BLaER1 treated with 17β-estradiol and CSF1 and Interleukin-3, amounts not matched to agents 10 nM and 100 nM (cell line): ENCODE data around the gene HERC2.
A peak's percentile ranks its signal among the peaks of the same experiment; 100 is the strongest.
"Not testable (repeated sequence)": the region's sequence is repeated elsewhere in the genome, so short reads cannot be mapped to it uniquely, and the experiment has no call there.

ENCODE experiments used
- H3K27ac ChIP-seq, 11 experiments: shearing (Covaris generic); formaldehyde crosslinking; 2 replicates each; pipeline ENCODE4 v1.8.1; 2022
- H3K27me3 ChIP-seq, 11 experiments: shearing (Covaris generic); formaldehyde crosslinking; 2 replicates each; pipeline ENCODE4 v1.8.1; 2022
- H3K36me3 ChIP-seq, 11 experiments: shearing (Covaris generic); formaldehyde crosslinking; 2 replicates each; pipeline ENCODE4 v1.8.1; 2022
- H3K4me1 ChIP-seq, 10 experiments: shearing (Covaris generic); formaldehyde crosslinking; 2 replicates each; pipeline ENCODE4 v1.8.1; 2022
- H3K4me2 ChIP-seq, 11 experiments: shearing (Covaris generic); formaldehyde crosslinking; 2 replicates each; pipeline ENCODE4 v1.8.1; 2022
- H3K4me3 ChIP-seq, 10 experiments: shearing (Covaris generic); formaldehyde crosslinking; 2 replicates each; pipeline ENCODE4 v1.8.1; 2022
- H3K9ac ChIP-seq, 11 experiments: shearing (Covaris generic); formaldehyde crosslinking; 2 replicates each; pipeline ENCODE4 v1.8.1; 2022
- H3K9me3 ChIP-seq, 11 experiments: shearing (Covaris generic); formaldehyde crosslinking; replicated peaks in 1 of 11; 2 replicates each; pipeline ENCODE4 v1.8.1; 2022
- H4K20me1 ChIP-seq, 11 experiments: shearing (Covaris generic); formaldehyde crosslinking; 2 replicates each; pipeline ENCODE4 v1.8.1; 2022
- Cebpa-rat ChIP-seq, 11 experiments: shearing (Covaris generic); IDR thresholded peaks; 2 replicates each; pipeline ENCODE4 v1.8.1; 2022

The HERC2 gene

GRCh38 chr15:28228096-28228495, 93.9 kb downstream of the HERC2 start:
- H3K4me1 ChIP-seq = peaks cover 5 to 14% (median 9%) of the 10 kb centered on the region in 10 experiments; a peak in 14 of 20 replicates
- peaks cover 35 to 64% (median 48%) of the 10 kb centered on the region in 11 experiments for H3K36me3 ChIP-seq
- H3K27ac ChIP-seq = no peak overlapping the region
- H3K27me3 ChIP-seq = no peaks in the 10 kb centered on the region
- no peak overlapping the region for H3K4me2 ChIP-seq
- no peak overlapping the region for H3K9ac ChIP-seq
- TF ChIP-seq Cebpa-rat (IDR thresholded peaks at IDR 0.05) = no peak
- no peaks in the 10 kb centered on the region for H4K20me1 ChIP-seq
- peaks cover 0 to 10% (median 0%) of the 10 kb centered on the region in 11 experiments; a peak in 6 of 22 replicates for H3K9me3 ChIP-seq
- no peak overlapping the region for H3K4me3 ChIP-seq

GRCh38 chr15:28227303-28227702, 94.7 kb downstream of the HERC2 start:
- Histone ChIP-seq H3K36me3 (peaks cover 37 to 69% (median 55%) of the 10 kb centered on the region in 11 experiments), H3K4me1 (peaks cover 5 to 13% (median 9%) of the 10 kb centered on the region in 10 experiments; a peak in 14 of 20 replicates), H3K9me3 (peaks cover 0 to 10% (median 0%) of the 10 kb centered on the region in 11 experiments; a peak in 6 of 22 replicates)
- not testable (repeated sequence) for H3K9ac ChIP-seq, H3K4me3 ChIP-seq, H4K20me1 ChIP-seq, H3K27me3 ChIP-seq, H3K4me2 ChIP-seq, H3K27ac ChIP-seq

GRCh38 chr15:28222612-28223011, 99.4 kb downstream of the HERC2 start:
- not testable (repeated sequence) for H3K9me3 ChIP-seq, H3K4me1 ChIP-seq, H3K4me3 ChIP-seq, H3K27ac ChIP-seq, H4K20me1 ChIP-seq, H3K4me2 ChIP-seq, H3K9ac ChIP-seq, H3K27me3 ChIP-seq
- peaks cover 48 to 77% (median 62%) of the 10 kb centered on the region in 11 experiments for H3K36me3 ChIP-seq

GRCh38 chr15:28221696-28222095, 100.3 kb downstream of the HERC2 start:
- H3K27ac ChIP-seq, H3K4me1 ChIP-seq, H3K27me3 ChIP-seq, H3K4me3 ChIP-seq, H3K9ac ChIP-seq, H3K4me2 ChIP-seq, H4K20me1 ChIP-seq, H3K9me3 ChIP-seq: not testable (repeated sequence)
- peaks cover 39 to 70% (median 53%) of the 10 kb centered on the region in 11 experiments for H3K36me3 ChIP-seq

GRCh38 chr15:28219116-28219515, 102.9 kb downstream of the HERC2 start:
- no peak for TF ChIP-seq Cebpa-rat (IDR thresholded peaks at IDR 0.05)
- Histone ChIP-seq H3K4me1 (no peaks in the 10 kb centered on the region), H3K4me2 (no peak overlapping the region), H3K9me3 (no peaks in the 10 kb centered on the region), H3K9ac (no peak overlapping the region), H3K4me3 (no peak overlapping the region), H3K27me3 (no peaks in the 10 kb centered on the region), H3K27ac (no peak overlapping the region), H3K36me3 (peaks cover 39 to 62% (median 51%) of the 10 kb centered on the region in 11 experiments), H4K20me1 (peaks cover 0 to 5% (median 0%) of the 10 kb centered on the region in 11 experiments; a peak in 1 of 22 replicates)

GRCh38 chr15:28216946-28217546, 104.9 kb downstream of the HERC2 start:
- H4K20me1 ChIP-seq, H3K4me1 ChIP-seq, H3K27ac ChIP-seq, H3K4me3 ChIP-seq, H3K27me3 ChIP-seq, H3K9me3 ChIP-seq, H3K4me2 ChIP-seq, H3K9ac ChIP-seq: not testable (repeated sequence)
- H3K36me3 ChIP-seq = peaks cover 34 to 55% (median 46%) of the 10 kb centered on the region in 11 experiments

- not testable (repeated sequence) for H3K9me3 ChIP-seq, H3K27ac ChIP-seq, H3K4me2 ChIP-seq, H3K27me3 ChIP-seq, H4K20me1 ChIP-seq, H3K4me1 ChIP-seq, H3K9ac ChIP-seq, H3K4me3 ChIP-seq
- H3K36me3 ChIP-seq = peaks cover 39 to 60% (median 49%) of the 10 kb centered on the region in 11 experiments
Observed at GRCh38 chr15:28215521-28215920, 106.5 kb downstream of the HERC2 start.

- H3K27ac ChIP-seq, H3K9me3 ChIP-seq, H3K4me1 ChIP-seq, H3K9ac ChIP-seq, H3K4me2 ChIP-seq, H3K27me3 ChIP-seq, H4K20me1 ChIP-seq, H3K4me3 ChIP-seq: not testable (repeated sequence)
- peaks cover 32 to 55% (median 42%) of the 10 kb centered on the region in 11 experiments for H3K36me3 ChIP-seq
Observed at GRCh38 chr15:28214006-28214790, 107.8 kb downstream of the HERC2 start.

- Histone ChIP-seq H3K36me3 (peaks cover 24 to 47% (median 35%) of the 10 kb centered on the region in 11 experiments), H3K4me1 (peaks cover 0 to 11% (median 5%) of the 10 kb centered on the region in 10 experiments; a peak in 12 of 20 replicates)
- H3K27ac ChIP-seq, H3K27me3 ChIP-seq, H3K9ac ChIP-seq, H4K20me1 ChIP-seq, H3K4me2 ChIP-seq, H3K9me3 ChIP-seq, H3K4me3 ChIP-seq: not testable (repeated sequence)
Observed at GRCh38 chr15:28213393-28213792, 108.6 kb downstream of the HERC2 start.

- H3K9ac ChIP-seq = peak overlapping the region in 1 of 11 experiments; percentile 33; a peak in 1 of 22 replicates
- H3K27me3 ChIP-seq = no peaks in the 10 kb centered on the region
- H3K4me1 ChIP-seq = peaks cover 0 to 18% (median 6%) of the 10 kb centered on the region in 10 experiments; a peak in 13 of 20 replicates
- H3K9me3 ChIP-seq = no peaks in the 10 kb centered on the region
- H3K4me2 ChIP-seq = peak overlapping the region in 6 of 11 experiments; percentile 20 to 63 (median 36); a peak in 10 of 22 replicates
- no peaks in the 10 kb centered on the region for H4K20me1 ChIP-seq
- peaks cover 8 to 23% (median 15%) of the 10 kb centered on the region in 11 experiments; a peak in 20 of 22 replicates for H3K36me3 ChIP-seq
- H3K4me3 ChIP-seq = no peak overlapping the region
- no peak for TF ChIP-seq Cebpa-rat (IDR thresholded peaks at IDR 0.05)
- H3K27ac ChIP-seq = peak overlapping the region in 1 of 11 experiments; percentile 9; a peak in 1 of 22 replicates
Observed at GRCh38 chr15:28208583-28208982, 113.4 kb downstream of the HERC2 start.

- H3K4me2 ChIP-seq, H3K27me3 ChIP-seq, H3K9ac ChIP-seq, H3K4me3 ChIP-seq, H4K20me1 ChIP-seq, H3K9me3 ChIP-seq, H3K27ac ChIP-seq: not testable (repeated sequence)
- H3K36me3 ChIP-seq = peaks cover 12 to 31% (median 17%) of the 10 kb centered on the region in 11 experiments; a peak in 20 of 22 replicates
- peaks cover 3 to 23% (median 10%) of the 10 kb centered on the region in 10 experiments; a peak in 16 of 20 replicates for H3K4me1 ChIP-seq
Observed at GRCh38 chr15:28205640-28206039, 116.3 kb downstream of the HERC2 start.

- Histone ChIP-seq H3K27ac (peak overlapping the region in 4 of 11 experiments; percentile 25 to 55 (median 40); a peak in 5 of 22 replicates), H3K4me2 (peak overlapping the region in 8 of 11 experiments; percentile 35 to 64 (median 50); a peak in 12 of 22 replicates)
Observed at GRCh38 chr15:28203055-28203828, 118.7 kb downstream of the HERC2 start.

More at GRCh38 chr15:28203055-28203828, 118.7 kb downstream of the HERC2 start:
- H4K20me1 ChIP-seq, H3K4me3 ChIP-seq, H3K9me3 ChIP-seq, H3K27me3 ChIP-seq: not testable (repeated sequence)
- Histone ChIP-seq H3K4me1 (peaks cover 0 to 12% (median 4%) of the 10 kb centered on the region in 10 experiments; a peak in 13 of 20 replicates), H3K36me3 (peaks cover 18 to 45% (median 29%) of the 10 kb centered on the region in 11 experiments; a peak in 21 of 22 replicates), H3K9ac (peak overlapping the region in 1 of 11 experiments; percentile 31; a peak in 1 of 22 replicates)
